Liver (tissue), 9 donors: ENCODE measurements around the gene KRT71. TPM values are rescaled to one million over a fixed set of nuclear protein-coding genes. Genes with fewer than 3 reads are reported as not detected.

Source experiments
- DNase-seq: peaks from one replicate; pipeline ENCODE4 v3.0.0-alpha.2; 2017; ENCODE audit warnings: low spot score
- H3K27ac ChIP-seq, 2 donors: one replicate each; pipeline ENCODE4 v1.7.0; 2013; ENCODE audit warnings: inconsistent platforms in 2 of 2, low read length in 2 of 2, control low read depth in 1 of 2, low read depth in 1 of 2, mild to moderate bottlenecking in 1 of 2
- H3K27me3 ChIP-seq, 4 donors: one replicate each; pipeline versions ENCODE4 v1.6.1 to v1.7.0; 2013; ENCODE audit warnings: low read length in 3 of 4, inconsistent platforms in 1 of 4, mild to moderate bottlenecking in 1 of 4, moderate library complexity in 1 of 4; ENCODE audit not compliant: control insufficient read depth in 4 of 4, insufficient read depth in 4 of 4
- H3K36me3 ChIP-seq, 4 donors: one replicate each; pipeline versions ENCODE4 v1.6.1 to v1.7.0; 2013; ENCODE audit warnings: low read length in 3 of 4, mild to moderate bottlenecking in 3 of 4, low read depth in 1 of 4, moderate library complexity in 1 of 4; ENCODE audit not compliant: control insufficient read depth in 4 of 4, insufficient read depth in 3 of 4
- H3K4me1 ChIP-seq, 4 donors: one replicate each; pipeline versions ENCODE4 v1.6.1 to v1.7.0; 2013; ENCODE audit warnings: low read length in 3 of 4, mild to moderate bottlenecking in 3 of 4, moderate library complexity in 1 of 4; ENCODE audit not compliant: control insufficient read depth in 4 of 4, insufficient read depth in 4 of 4
- H3K4me3 ChIP-seq, 3 donors: one replicate each; pipeline versions ENCODE4 v1.6.1 to v1.7.0; 2013; ENCODE audit warnings: low read length in 3 of 3, control low read depth in 1 of 3, low read depth in 1 of 3, mild to moderate bottlenecking in 1 of 3
- H3K9ac ChIP-seq, 2 donors: one replicate each; pipeline ENCODE4 v1.7.0; 2013; ENCODE audit warnings: low read length in 2 of 2, mild to moderate bottlenecking in 2 of 2, moderate library complexity in 2 of 2, control low read depth in 1 of 2, low read depth in 1 of 2
- H3K9me3 ChIP-seq, 4 donors: one replicate each; pipeline versions ENCODE4 v1.6.1 to v1.7.0; 2013; ENCODE audit warnings: low read length in 3 of 4; ENCODE audit not compliant: control insufficient read depth in 4 of 4
- EGR1 ChIP-seq, 2 donors: IDR thresholded peaks; 2 replicates each; pipeline ENCODE4 v1.6.1; 2016 to 2018; ENCODE audit warnings: antibody characterized with exemption in 2 of 2, low read depth in 2 of 2
- FOXA2 ChIP-seq: IDR thresholded peaks from 2 replicates; pipeline ENCODE4 v1.6.1; 2016; ENCODE audit warnings: antibody characterized with exemption
- HNF4A ChIP-seq, 2 donors: conservative IDR thresholded peaks; 2 replicates each; pipeline ENCODE4 v1.6.1; 2016; ENCODE audit warnings: antibody characterized with exemption in 2 of 2, mild to moderate bottlenecking in 2 of 2
- HNF4G ChIP-seq: IDR thresholded peaks from 2 replicates; pipeline ENCODE4 v1.6.1; 2016; ENCODE audit warnings: antibody characterized with exemption
- RAD21 ChIP-seq, 2 donors: IDR thresholded peaks; 2 replicates each; pipeline ENCODE4 v1.6.1; 2016; ENCODE audit warnings: antibody characterized with exemption in 2 of 2, mild to moderate bottlenecking in 2 of 2
- RXRA ChIP-seq, 2 donors: IDR thresholded peaks; 2 replicates each; pipeline ENCODE4 v1.6.1; 2017 to 2018; ENCODE audit warnings: antibody characterized with exemption in 2 of 2, mild to moderate bottlenecking in 1 of 2
- SP1 ChIP-seq: IDR thresholded peaks from 2 replicates; pipeline ENCODE4 v1.6.1; 2018; ENCODE audit warnings: antibody characterized with exemption, mild to moderate bottlenecking
- YY1 ChIP-seq: IDR thresholded peaks from 2 replicates; pipeline ENCODE4 v1.6.1; 2016; ENCODE audit warnings: antibody characterized with exemption, mild to moderate bottlenecking
- WGBS: extraction: QIAGEN DNeasy Blood & Tissue Kit; methylation state at CpG from one replicate; pipeline ENCODE4 v1.1.7; 2013; 5-methylcytosine and 5-hydroxymethylcytosine counted together
- polyA plus RNA-seq, 2 donors: library from polyadenylated mRNA; stranded (reverse) in 1 of 2; unstranded in 1 of 2; fragments of 200-250 nt in 1 of 2; fragments of >200 nt in 1 of 2; fragmentation: Nextera tagmentation in 1 of 2; extraction: Ambion mirVana in 1 of 2; gene quantifications; one replicate each; pipeline versions ENCODE4 v1.2.1 to v1.2.3, GENCODE V29; 2013 to 2015
- total RNA-seq, 2 donors: library from RNA; depleted of rRNA; stranded (reverse); fragments of >200 nt; gene quantifications; one replicate each; pipeline ENCODE4 v1.2.3, GENCODE V29; 2014
- TF ChIP-seq, protein P1 (sequence below): IDR thresholded peaks from 2 replicates; pipeline ENCODE4 v1.6.1; 2016; ENCODE audit warnings: antibody characterized with exemption
- TF ChIP-seq, protein P2 (sequence below): IDR thresholded peaks from 2 replicates; pipeline ENCODE4 v1.6.1; 2016; ENCODE audit warnings: antibody characterized with exemption
- TF ChIP-seq, protein P3 (sequence below): fragments of 150-350 bp; IDR thresholded peaks from 2 replicates; pipeline ENCODE4 v1.5.1; 2017; ENCODE audit warnings: improper control_type of control experiment, low read depth, low read length; ENCODE audit not compliant: missing input control
- TF ChIP-seq, protein P4 (sequence below): IDR thresholded peaks from 2 replicates; pipeline ENCODE4 v1.6.1; 2016; ENCODE audit warnings: antibody characterized with exemption
- donor health status: healthy.
- donor health status: healthy.
- donor health status: healthy.
- donor health status: healthy.
- donor health status: healthy.

KRT71 gene
- total and polyA plus RNA-seq, 4 donors, result not detected

DNA sequence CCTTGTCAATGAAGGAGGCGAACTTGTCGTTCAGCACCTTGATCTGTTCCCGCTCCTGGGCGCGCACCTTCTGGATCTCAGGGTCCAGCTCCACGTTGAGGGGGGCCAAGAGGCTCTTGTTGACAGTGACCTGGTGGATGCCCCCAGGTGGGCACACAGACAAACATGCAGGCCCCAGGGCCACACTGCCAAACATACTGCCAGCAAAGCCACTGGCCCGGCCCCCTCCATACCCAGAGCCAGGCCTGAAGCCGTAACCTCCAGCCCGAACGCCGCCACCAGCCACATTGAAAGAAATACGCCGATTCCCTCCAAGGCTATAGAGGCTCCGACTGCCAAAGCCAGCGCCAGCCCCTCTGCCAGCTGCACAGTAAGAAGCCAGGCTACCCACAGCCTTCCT lies 20.4 kb upstream of the KRT71 start:
- Histone ChIP-seq H3K36me3 (no peaks in the 10 kb centered on the region), H3K9me3 (no peaks in the 10 kb centered on the region), H3K27me3 (no peaks in the 10 kb centered on the region), H3K27ac (no peak overlapping the region), H3K4me1 (no peaks in the 10 kb centered on the region), H3K4me3 (no peak overlapping the region), H3K9ac (no peak overlapping the region)
- WGBS, result 97% methylated on average over 15 of the region's 15 CpGs
- no peak for DNase-seq
- TF ChIP-seq RAD21 (IDR thresholded peaks at IDR 0.05), result no peak
- TF ChIP-seq, protein P1, sequence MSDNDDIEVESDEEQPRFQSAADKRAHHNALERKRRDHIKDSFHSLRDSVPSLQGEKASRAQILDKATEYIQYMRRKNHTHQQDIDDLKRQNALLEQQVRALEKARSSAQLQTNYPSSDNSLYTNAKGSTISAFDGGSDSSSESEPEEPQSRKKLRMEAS, result no peak
- TF ChIP-seq EGR1 (IDR thresholded peaks at IDR 0.05; ENCODE audit: low read depth in 2 of 2), result no peak

DNA sequence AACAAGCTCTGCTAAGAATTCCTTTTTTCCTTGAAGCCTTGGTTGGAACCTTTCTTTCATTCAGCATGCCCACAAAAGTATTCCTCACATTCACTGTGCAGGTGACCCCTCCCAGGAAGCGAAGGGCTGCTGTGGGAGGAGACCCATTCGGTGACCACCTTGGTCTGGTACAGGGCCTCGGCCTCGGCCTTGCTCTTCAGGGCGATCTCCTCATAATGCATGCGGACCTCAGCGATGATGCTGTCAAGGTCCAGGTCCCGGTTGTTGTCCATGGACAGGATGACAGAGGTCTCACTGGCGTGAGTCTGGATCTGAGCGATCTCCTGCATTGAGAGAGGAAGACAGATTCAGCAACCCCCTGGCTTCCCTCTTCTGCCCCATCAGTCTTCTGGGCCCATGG lies 17.6 kb upstream of the KRT71 start:
- Histone ChIP-seq H3K9me3 (no peaks in the 10 kb centered on the region), H3K27me3 (no peaks in the 10 kb centered on the region), H3K36me3 (no peaks in the 10 kb centered on the region), H3K4me3 (no peak overlapping the region), H3K4me1 (no peaks in the 10 kb centered on the region), H3K9ac (no peak overlapping the region), H3K27ac (no peak overlapping the region)
- DNase-seq, result no peak
- no peak for TF ChIP-seq FOXA2
- TF ChIP-seq YY1, result no peak
- TF ChIP-seq, protein P2, sequence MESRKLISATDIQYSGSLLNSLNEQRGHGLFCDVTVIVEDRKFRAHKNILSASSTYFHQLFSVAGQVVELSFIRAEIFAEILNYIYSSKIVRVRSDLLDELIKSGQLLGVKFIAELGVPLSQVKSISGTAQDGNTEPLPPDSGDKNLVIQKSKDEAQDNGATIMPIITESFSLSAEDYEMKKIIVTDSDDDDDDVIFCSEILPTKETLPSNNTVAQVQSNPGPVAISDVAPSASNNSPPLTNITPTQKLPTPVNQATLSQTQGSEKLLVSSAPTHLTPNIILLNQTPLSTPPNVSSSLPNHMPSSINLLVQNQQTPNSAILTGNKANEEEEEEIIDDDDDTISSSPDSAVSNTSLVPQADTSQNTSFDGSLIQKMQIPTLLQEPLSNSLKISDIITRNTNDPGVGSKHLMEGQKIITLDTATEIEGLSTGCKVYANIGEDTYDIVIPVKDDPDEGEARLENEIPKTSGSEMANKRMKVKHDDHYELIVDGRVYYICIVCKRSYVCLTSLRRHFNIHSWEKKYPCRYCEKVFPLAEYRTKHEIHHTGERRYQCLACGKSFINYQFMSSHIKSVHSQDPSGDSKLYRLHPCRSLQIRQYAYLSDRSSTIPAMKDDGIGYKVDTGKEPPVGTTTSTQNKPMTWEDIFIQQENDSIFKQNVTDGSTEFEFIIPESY, result no peak
- no peak for TF ChIP-seq RAD21 (IDR thresholded peaks at IDR 0.05)
- TF ChIP-seq, protein P3, sequence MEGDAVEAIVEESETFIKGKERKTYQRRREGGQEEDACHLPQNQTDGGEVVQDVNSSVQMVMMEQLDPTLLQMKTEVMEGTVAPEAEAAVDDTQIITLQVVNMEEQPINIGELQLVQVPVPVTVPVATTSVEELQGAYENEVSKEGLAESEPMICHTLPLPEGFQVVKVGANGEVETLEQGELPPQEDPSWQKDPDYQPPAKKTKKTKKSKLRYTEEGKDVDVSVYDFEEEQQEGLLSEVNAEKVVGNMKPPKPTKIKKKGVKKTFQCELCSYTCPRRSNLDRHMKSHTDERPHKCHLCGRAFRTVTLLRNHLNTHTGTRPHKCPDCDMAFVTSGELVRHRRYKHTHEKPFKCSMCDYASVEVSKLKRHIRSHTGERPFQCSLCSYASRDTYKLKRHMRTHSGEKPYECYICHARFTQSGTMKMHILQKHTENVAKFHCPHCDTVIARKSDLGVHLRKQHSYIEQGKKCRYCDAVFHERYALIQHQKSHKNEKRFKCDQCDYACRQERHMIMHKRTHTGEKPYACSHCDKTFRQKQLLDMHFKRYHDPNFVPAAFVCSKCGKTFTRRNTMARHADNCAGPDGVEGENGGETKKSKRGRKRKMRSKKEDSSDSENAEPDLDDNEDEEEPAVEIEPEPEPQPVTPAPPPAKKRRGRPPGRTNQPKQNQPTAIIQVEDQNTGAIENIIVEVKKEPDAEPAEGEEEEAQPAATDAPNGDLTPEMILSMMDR, result no peak
- no peak for TF ChIP-seq HNF4G
- no peak for TF ChIP-seq SP1
- TF ChIP-seq, protein P1, result no peak
- TF ChIP-seq, protein P4, sequence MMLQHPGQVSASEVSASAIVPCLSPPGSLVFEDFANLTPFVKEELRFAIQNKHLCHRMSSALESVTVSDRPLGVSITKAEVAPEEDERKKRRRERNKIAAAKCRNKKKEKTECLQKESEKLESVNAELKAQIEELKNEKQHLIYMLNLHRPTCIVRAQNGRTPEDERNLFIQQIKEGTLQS, result no peak
- TF ChIP-seq HNF4A (conservative IDR thresholded peaks at IDR 0.05), result no peak
- WGBS, result 93% methylated on average over 10 of the region's 10 CpGs

DNA sequence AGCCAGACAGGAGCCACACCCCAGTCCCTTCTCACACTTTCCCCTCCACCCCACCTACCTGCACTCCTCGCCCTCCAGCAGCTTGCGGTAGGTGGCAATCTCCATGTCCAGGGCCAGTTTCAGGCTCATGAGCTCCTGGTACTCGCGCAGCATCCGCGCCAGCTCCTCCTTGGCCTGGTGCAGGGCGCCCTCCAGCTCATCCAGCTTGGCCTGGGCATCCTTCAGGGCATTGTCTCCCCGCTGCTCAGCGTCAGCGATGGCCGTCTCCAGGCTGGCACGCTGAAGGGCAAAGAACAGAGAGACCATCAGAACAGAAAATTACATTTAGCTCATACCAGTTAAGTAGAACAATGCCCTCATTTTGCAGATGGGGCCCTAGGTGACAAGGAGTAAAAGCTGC lies 15.2 kb upstream of the KRT71 start:
- Histone ChIP-seq H3K36me3 (no peaks in the 10 kb centered on the region), H3K4me3 (no peak overlapping the region), H3K4me1 (no peaks in the 10 kb centered on the region), H3K9ac (no peak overlapping the region), H3K27ac (no peak overlapping the region), H3K9me3 (no peaks in the 10 kb centered on the region), H3K27me3 (no peaks in the 10 kb centered on the region)
- TF ChIP-seq, protein P2, result no peak
- no peak for TF ChIP-seq YY1
- TF ChIP-seq RXRA (IDR thresholded peaks at IDR 0.05), result no peak
- no peak for TF ChIP-seq SP1
- TF ChIP-seq, protein P1, result no peak
- 91% methylated on average over 12 of the region's 12 CpGs for WGBS
- no peak for DNase-seq
